SK-N-SH treated with all-trans-retinoic acid at 6 μM for 48 hours (cell line): ENCODE data around the gene PHF11.

Experiments used
- ATAC-seq: fragments of 200-7000 bp; cut with Tn5 transposase; 3 replicates; pipeline ENCODE4 v1.9.1; 2020; ENCODE audit warnings: mild to moderate bottlenecking, moderate library complexity
- ARNTL ChIP-seq: fragments of 450-650 bp; formaldehyde crosslinking; IDR thresholded peaks from 2 replicates; pipeline ENCODE4 v1.5.0; 2020; ENCODE audit warnings: low read depth, mild to moderate bottlenecking, moderate library complexity, borderline replicate concordance
- BACH2 ChIP-seq: fragments of 250-450 bp; sonication (Bioruptor Pico); IDR thresholded peaks from 2 replicates; pipeline ENCODE4 v1.9.0; 2021; ENCODE audit warnings: mild to moderate bottlenecking, borderline replicate concordance
- CREB5 ChIP-seq: fragments of 250-450 bp; sonication (Bioruptor Pico); IDR thresholded peaks from 2 replicates; pipeline ENCODE4 v1.5.1; 2020; ENCODE audit warnings: low read depth, mild to moderate bottlenecking, moderate library complexity
- CSDC2 ChIP-seq: fragments of 250-450 bp; sonication (Bioruptor Pico); IDR thresholded peaks from 2 replicates; pipeline ENCODE4 v1.5.0; 2020; ENCODE audit warnings: mild to moderate bottlenecking, moderate library complexity
- ESRRG ChIP-seq: fragments of 250-450 bp; sonication (Bioruptor Pico); IDR thresholded peaks from 2 replicates; pipeline ENCODE4 v1.6.1; 2021; ENCODE audit warnings: mild to moderate bottlenecking
- GLIS3 ChIP-seq: fragments of 250-450 bp; sonication (Bioruptor Pico); IDR thresholded peaks from 2 replicates; pipeline ENCODE4 v1.5.0; 2020; ENCODE audit warnings: mild to moderate bottlenecking, moderate library complexity
- ISL1 ChIP-seq: fragments of 250-450 bp; sonication (Bioruptor Pico); IDR thresholded peaks from 2 replicates; pipeline ENCODE4 v2.1.2; 2022; ENCODE audit warnings: mild to moderate bottlenecking, moderate library complexity
- PATZ1 ChIP-seq: fragments of 250-450 bp; sonication (Bioruptor Pico); IDR thresholded peaks from 2 replicates; pipeline ENCODE4 v1.8.0; 2020; ENCODE audit warnings: mild to moderate bottlenecking, moderate library complexity, borderline replicate concordance
- POU6F1 ChIP-seq: fragments of 250-450 bp; sonication (Bioruptor Pico); IDR thresholded peaks from 2 replicates; pipeline ENCODE4 v1.8.0; 2021; ENCODE audit warnings: low read depth, mild to moderate bottlenecking, moderate library complexity, borderline replicate concordance
- RARB ChIP-seq: fragments of 250-450 bp; sonication (Bioruptor Pico); IDR thresholded peaks from 2 replicates; pipeline ENCODE4 v1.8.0; 2021; ENCODE audit warnings: mild to moderate bottlenecking, moderate library complexity
- SNAI2 ChIP-seq: fragments of 250-450 bp; sonication (Bioruptor Pico); IDR thresholded peaks from 2 replicates; pipeline ENCODE4 v1.5.0; 2020; ENCODE audit warnings: mild to moderate bottlenecking, moderate library complexity
- TCF4 ChIP-seq: fragments of 250-450 bp; sonication (Bioruptor Pico); IDR thresholded peaks from 2 replicates; pipeline ENCODE4 v1.8.0; 2021; ENCODE audit warnings: mild to moderate bottlenecking, moderate library complexity, borderline replicate concordance
- TOX ChIP-seq: fragments of 250-450 bp; sonication (Bioruptor Pico); IDR thresholded peaks from 2 replicates; pipeline ENCODE4 v1.8.0; 2021; ENCODE audit warnings: mild to moderate bottlenecking, moderate library complexity, borderline replicate concordance
- TSHZ2 ChIP-seq: fragments of 250-450 bp; sonication (Bioruptor Pico); IDR thresholded peaks from 2 replicates; pipeline ENCODE4 v1.5.0; 2020; ENCODE audit warnings: mild to moderate bottlenecking, moderate library complexity
- ZC3H10 ChIP-seq: fragments of 250-450 bp; sonication (Bioruptor Pico); IDR thresholded peaks from 2 replicates; pipeline ENCODE4 v1.5.1; 2021; ENCODE audit warnings: mild to moderate bottlenecking, moderate library complexity
- ZFP3 ChIP-seq: fragments of 250-450 bp; sonication (Bioruptor Pico); IDR thresholded peaks from 2 replicates; pipeline ENCODE4 v1.5.0; 2020; ENCODE audit warnings: mild to moderate bottlenecking, moderate library complexity
- ZFP30 ChIP-seq: fragments of 450-650 bp; formaldehyde crosslinking; IDR thresholded peaks from 2 replicates; pipeline ENCODE4 v1.5.0; 2022; ENCODE audit warnings: mild to moderate bottlenecking, moderate library complexity
- ZNF565 ChIP-seq: fragments of 450-650 bp; formaldehyde crosslinking; conservative IDR thresholded peaks from 2 replicates; pipeline ENCODE4 v1.5.0; 2020; ENCODE audit warnings: low read depth, mild to moderate bottlenecking, moderate library complexity
- TF ChIP-seq, protein P1 (sequence below): fragments of 250-450 bp; sonication (Bioruptor Pico); IDR thresholded peaks from 2 replicates; pipeline ENCODE4 v1.5.1; 2021; ENCODE audit warnings: mild to moderate bottlenecking, moderate library complexity

PHF11 gene

DNA sequence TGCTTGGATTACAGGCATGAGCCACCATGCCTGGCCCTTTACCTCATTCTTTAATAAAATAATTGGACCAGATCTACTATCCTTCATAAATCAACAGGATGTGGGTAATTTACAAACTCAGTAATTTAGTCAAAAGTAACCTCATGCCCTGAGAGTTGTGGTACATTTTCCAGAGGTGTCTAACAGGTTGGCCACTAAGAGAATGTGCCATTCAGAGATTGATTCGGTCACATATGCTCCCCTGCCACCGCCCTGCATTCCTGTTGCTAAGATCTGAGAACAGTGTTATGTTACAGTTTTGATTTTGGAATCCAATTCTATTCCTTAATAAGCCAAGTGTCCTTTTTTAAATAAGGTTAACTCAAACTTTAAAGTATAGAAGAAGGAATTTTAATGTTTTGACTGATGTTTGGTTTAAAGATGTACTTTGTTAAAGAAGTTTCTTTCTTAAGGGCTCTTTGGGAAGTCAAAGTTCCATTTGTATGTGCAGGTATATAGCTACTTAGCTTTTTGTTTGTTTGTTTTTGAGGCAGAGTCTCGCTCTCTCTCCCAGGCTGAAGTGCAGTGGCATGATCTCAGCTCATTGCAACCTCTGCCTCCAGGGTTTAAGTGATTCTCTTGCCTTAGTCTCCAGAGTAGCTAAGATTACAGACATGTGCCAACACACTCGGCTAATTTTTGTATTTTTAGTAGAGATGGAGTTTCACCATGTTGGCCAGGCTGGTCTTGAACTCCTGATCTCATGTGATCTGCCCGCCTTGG is 29.2 kb downstream of the PHF11 start (continued):
- TF ChIP-seq POU6F1 (no peak), CSDC2 (CRISPR knock-in tag) (no peak)

- ATAC-seq = no peak
- TF ChIP-seq ARNTL (CRISPR knock-in tag) (no peak), PATZ1 (CRISPR knock-in tag) (no peak), CREB5 (CRISPR knock-in tag) (no peak), RARB (no peak), POU6F1 (no peak), TSHZ2 (CRISPR knock-in tag) (no peak), ZNF565 (no peak), ISL1 (CRISPR knock-in tag) (no peak), SNAI2 (CRISPR knock-in tag) (no peak)
- TF ChIP-seq, protein P1, sequence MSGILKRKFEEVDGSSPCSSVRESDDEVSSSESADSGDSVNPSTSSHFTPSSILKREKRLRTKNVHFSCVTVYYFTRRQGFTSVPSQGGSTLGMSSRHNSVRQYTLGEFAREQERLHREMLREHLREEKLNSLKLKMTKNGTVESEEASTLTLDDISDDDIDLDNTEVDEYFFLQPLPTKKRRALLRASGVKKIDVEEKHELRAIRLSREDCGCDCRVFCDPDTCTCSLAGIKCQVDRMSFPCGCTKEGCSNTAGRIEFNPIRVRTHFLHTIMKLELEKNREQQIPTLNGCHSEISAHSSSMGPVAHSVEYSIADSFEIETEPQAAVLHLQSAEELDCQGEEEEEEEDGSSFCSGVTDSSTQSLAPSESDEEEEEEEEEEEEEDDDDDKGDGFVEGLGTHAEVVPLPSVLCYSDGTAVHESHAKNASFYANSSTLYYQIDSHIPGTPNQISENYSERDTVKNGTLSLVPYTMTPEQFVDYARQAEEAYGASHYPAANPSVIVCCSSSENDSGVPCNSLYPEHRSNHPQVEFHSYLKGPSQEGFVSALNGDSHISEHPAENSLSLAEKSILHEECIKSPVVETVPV (CRISPR knock-in tag) = no peak
These were observed 31.4 kb downstream of the PHF11 start for GRCh38 chr13:49527123-49527522.

DNA sequence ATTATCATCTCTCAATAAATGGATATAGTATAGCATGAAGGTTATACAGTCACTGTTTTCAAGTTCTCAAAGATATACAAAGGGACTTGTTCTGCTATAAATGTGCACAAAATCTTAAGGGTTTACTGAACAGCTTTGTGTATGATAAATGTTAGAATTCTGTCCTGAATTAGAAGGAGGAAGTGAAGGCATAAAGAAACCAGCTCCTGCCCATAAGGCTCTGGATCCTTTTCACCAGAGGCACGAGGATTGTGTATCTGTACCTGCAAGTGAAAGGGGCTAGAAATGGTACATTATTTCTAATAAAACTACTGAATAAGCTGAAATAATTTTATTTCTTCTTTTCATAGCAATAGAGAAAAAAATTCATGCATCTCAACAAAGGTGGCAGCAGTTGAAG is 32.4 kb downstream of the PHF11 start:
- ATAC-seq = no peak
- TF ChIP-seq BACH2 (CRISPR knock-in tag) (no peak), GLIS3 (no peak), ZNF565 (no peak), TSHZ2 (CRISPR knock-in tag) (no peak), CREB5 (CRISPR knock-in tag) (no peak), ISL1 (CRISPR knock-in tag) (no peak), TOX (CRISPR knock-in tag) (no peak), TCF4 (no peak), ZFP30 (CRISPR knock-in tag) (no peak), ESRRG (CRISPR knock-in tag) (no peak), ZC3H10 (no peak), ARNTL (CRISPR knock-in tag) (no peak), ZFP3 (CRISPR knock-in tag) (no peak), SNAI2 (CRISPR knock-in tag) (no peak), RARB (no peak)
- TF ChIP-seq, protein P1 (CRISPR knock-in tag) = no peak
